HG03060 (cell line): Measurements from ENCODE around the gene ZBTB38.

Source experiments
- ATAC-seq: cut with Tn5 transposase; IDR thresholded peaks from one replicate; pipeline ENCODE4 v1.9.1; 2021; ENCODE audit warnings: low read depth, moderate number of reproducible peaks; ENCODE audit not compliant: unreplicated experiment

Gene ZBTB38

DNA sequence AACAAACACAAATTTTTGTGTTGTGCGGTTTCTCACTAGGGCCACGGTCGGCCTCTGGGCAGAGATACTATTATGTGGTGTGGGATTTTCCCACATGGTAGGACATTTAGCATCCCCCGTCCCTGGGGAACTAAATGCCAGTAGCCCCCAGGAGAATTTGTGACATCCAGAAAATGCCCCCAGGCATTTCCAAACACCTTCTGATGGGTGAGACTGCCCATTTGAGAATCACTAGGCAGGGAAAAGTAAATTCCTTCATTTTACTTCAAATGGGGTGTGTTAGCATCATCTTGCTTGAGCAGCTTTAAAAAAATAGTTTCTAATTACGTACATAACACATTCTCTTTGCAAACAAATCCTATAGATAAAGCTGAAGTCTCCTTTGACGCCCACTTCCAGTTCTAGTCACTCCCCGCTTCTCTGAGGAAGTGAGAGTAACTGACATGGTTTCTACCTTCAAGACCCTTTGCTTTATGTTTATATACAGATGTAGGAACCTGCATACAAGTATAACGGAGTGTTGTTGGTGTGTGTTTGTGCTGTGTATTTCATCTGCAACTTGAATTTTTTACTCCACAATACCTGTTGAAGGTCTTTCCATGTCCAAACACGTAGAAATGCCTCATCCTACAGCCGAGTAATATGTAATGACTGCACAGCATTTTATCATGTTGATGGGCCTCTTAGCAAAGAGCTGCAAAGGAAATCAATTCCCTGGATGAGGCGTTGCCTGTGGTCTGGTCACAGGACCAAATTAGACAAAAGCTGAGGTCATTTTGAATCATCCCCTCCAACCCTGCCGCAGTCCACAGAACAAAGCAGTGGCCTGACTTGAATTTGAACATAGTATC is 31.4 kb upstream of the ZBTB38 start:
- peak; percentile 70 for ATAC-seq

DNA sequence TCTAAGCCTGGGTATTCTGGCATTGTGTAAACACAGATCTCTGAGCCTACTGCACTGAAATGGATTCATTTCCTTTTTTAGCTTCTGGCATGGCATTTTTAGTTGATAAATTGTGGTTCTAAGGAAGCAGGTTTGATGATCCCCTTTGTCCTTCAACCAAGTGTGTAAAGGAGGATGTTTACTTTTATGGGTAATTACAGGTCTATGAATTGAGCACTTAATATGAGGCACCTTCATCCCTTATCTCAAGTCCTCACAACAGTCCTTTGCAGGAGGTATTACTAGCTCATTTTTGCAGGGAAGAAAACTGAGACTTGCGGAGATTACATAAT is 30.8 kb upstream of the ZBTB38 start:
- ATAC-seq: no peak

DNA sequence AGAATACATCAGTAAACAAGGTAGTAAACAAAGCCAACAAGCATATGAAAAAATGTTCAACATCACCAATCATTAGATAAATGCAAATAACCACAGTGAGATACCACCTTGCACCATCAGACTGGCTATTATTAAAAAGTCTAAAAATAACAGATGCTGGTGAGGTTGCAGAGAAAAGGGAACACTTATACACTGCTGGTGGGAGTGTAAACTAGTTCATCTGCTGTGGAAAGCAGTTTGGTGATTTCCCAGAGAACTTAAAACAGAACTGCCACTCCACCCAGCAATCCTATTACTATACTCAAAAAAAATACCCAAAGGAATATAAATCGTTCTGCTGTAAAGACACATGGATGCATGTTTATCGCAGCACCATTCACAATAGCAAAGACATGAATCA is 30.3 kb upstream of the ZBTB38 start:
- ATAC-seq: no peak

DNA sequence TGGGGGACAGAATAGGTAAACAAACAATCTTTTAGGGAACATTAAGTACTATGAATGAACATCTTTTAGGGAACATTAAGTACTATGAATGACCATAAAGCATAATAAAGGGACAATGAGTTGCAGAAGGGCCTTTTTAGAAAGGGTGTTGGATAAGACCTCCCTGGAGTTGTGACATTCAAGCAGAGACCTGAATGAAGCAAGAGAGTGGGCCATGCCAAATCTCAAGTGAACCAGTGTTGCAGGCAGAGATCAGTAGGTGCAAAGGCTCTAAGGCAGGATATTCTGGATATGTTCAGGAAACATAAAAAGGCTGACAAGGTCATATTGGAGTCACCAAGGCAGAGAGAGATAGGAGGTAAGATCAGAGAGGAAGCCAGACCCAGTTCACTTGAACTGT is 29.4 kb upstream of the ZBTB38 start:
- no peak for ATAC-seq

DNA sequence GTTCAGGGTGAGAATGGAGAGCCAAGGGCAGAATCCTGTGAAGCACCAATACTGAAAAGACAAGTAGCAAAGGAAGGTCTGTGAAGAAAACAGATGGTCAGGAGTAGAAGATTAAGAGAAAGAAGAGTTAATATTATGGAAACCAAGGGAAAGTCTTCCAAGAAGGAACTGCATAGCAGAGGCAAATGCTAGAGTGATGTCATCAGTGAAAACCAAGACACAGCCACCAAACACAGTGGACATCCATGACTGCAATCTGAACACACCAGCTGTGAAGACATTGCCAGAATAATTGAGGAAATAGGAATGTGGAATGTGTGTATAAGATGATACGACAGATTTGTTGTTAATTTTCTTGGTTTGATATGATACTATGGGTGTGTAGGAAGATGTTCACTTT is 26.8 kb upstream of the ZBTB38 start:
- no peak for ATAC-seq

DNA sequence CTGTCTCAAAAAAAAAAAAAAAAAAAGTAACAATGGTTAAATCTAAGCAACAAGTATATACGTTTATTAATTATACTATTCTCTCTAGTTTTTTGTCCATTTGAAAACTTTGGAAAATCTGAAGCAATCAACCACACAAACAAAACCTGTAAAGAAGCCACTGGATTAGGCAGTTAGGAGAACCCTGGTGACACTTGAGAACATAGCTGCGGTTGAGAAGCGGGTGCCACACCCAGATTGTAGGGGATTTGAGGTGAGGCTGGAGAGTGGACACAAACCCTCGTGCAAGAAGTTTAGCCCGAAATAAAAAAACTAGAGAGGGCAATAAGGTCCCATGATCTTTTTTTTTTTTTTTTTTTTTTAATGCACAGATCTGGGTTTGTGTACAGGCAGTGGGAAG is 25.9 kb upstream of the ZBTB38 start:
- ATAC-seq: no peak

DNA sequence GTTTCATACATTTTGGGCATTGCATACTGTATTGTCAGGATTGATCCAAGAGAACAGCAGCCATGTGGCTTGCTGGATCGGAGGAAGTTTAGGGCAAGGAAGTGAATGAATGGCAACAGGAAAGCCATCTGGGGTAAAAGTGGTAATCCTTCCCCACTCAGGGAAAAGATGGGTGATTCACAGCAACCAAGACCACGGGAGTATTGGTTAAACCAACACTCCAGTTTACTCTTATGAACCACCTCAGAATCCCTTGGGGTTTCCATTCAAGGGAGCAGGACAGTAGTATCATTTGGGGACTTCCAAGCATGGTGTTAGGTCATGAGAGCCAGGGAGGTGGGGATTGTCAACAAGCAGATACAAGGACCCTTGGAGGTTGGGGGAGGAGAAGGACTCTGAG is 25.2 kb upstream of the ZBTB38 start:
- no peak for ATAC-seq

DNA sequence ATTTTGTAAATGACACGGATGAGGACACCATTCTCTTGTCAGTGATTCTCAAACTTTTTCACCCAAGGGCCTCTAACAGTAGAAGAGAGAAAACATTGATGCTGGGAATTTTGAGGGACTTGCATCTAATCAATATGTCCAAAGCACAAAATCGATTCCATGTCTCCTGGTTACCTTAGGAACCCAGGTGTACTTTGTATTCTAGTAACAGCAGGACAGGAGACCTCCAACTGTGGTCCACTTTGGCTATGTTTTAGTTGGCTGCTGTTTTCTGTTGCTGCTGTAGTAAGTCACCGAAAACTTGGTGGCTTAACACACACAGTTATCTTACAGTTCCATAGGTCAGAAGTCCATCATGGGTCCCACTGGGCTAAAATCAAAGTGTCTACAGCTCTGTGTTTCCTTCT is 24.4 kb upstream of the ZBTB38 start:
- no peak for ATAC-seq

DNA sequence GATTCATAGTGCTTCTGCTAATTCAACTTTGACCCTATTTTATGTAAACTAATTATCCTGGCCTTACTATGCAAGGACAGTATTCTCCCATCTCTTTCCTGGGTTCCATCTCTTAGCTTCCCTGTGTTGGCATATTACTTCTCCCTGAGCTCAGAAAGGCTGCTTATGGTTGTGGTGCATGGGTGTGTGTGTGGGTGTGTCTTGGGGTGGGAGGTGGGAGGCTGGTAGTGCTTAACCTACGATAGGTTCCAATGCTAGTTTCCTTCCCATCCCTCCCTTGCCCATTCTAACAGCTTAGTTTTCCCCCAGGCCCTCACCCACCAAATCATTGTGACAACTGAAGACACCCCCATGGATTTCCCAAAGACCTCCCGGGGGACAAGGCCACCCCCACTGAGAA is 22.8 kb upstream of the ZBTB38 start:
- ATAC-seq: no peak

DNA sequence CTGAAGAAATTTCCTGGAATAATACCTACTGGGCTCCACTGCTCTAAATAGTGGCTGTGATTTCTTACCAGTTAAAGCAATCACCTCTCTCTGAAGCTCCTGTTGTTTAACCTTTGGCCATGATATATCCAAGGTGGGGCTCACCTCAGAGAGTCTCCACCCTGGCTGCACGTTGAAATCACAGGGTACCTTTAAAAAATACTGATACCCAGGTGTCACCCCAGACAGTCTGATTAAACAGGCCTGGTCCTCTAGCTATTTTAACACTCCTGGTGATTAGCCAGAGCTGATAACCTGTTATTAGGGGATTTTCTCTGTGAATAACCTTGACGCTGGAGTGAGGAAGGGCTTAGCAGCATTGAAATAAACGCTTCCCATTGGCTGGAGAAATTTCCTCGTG is 22.3 kb upstream of the ZBTB38 start:
- ATAC-seq: no peak

DNA sequence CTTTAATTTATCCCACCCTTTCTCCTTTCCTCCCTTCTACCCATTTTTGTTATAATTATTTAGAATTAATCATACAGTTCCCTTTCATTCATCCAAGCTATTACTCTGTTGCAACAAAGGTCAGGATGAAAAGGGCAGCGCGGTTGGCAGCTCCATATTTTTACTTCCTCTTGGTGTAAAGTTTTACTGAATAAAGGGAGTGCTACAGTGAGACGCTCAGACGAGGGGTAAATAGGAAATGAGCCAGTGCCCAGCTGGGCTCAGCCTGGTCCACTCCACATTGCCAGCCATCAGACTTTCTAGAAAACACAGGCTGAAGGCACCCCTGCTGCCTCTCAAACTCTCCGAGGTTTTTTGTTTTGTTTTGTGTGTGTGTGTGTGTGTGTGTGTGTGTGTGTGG is 21.9 kb upstream of the ZBTB38 start:
- no peak for ATAC-seq

DNA sequence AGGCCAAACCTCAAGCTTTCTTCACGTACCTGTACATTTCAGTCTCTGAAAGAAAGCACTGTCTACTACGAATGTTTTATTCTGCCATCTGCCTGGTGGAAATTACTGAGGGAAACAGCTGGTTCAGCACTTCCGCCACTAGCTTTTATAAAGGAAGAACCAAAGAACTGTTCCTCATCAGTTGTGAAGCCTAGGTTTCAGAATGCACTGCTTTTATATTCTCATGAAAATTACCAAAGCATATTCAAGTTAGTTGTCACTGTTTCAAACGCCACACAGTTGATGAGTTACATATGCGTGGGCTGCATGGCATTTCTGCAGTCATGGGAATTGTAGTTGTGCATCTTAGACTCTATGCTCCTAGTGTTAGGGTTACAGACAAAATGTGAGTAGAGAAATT is 21.5 kb upstream of the ZBTB38 start:
- ATAC-seq: no peak

DNA sequence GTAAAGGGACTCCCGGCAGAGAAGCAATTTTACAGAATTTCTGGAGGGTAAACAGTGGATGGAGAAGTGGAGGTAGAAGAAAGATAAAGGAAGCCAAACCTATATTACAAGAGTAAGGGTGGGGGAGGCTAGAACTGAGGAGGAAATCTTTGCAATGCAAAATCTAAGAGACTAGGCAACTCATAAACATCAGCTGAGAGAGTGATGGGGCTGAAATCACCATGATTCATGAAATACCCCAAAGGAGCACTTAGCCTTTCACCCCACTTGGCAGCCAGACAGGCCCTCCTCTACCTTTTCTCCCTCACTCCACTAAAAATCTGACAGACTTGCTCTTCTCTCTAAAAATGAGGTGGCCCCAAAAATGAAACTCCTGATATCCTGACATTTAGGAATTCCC is 19.5 kb upstream of the ZBTB38 start:
- ATAC-seq: no peak

DNA sequence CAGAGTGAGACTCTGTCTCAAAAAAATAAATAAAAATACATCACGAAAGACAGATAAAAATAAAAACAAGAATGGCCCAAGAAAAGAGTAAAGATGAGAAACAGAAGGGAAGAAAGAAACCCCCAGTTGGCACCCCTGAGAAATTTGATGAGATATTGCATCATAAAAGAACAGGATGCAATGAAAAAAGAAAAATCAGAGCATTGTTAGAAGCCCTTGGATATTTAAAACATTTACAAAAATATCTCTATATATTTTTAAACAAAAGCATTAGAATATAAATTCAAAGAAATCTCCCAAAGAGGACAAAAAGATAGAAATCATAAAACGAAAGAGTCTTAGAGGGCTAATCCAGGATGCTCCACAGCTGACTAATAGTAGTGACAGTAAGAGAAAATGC is 18.6 kb upstream of the ZBTB38 start:
- ATAC-seq: no peak

DNA sequence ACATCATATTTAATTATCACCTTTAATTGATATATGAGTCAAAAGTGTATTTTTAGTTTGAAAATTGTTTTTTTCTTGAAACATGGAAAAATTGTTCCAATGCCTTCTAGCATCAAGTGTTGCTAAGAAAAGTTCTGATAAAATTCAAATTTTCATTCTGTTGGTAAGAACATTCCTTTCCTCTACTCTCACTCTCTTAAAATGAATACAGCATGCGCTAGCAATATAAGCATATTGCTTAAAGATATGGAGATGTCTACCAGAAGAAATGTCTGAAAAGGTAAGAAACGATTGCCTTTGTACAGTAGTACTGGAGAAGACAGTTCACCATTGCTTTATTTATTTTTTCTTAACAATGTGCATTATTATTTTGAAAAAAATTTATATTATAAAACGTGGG is 17.6 kb upstream of the ZBTB38 start:
- no peak for ATAC-seq

DNA sequence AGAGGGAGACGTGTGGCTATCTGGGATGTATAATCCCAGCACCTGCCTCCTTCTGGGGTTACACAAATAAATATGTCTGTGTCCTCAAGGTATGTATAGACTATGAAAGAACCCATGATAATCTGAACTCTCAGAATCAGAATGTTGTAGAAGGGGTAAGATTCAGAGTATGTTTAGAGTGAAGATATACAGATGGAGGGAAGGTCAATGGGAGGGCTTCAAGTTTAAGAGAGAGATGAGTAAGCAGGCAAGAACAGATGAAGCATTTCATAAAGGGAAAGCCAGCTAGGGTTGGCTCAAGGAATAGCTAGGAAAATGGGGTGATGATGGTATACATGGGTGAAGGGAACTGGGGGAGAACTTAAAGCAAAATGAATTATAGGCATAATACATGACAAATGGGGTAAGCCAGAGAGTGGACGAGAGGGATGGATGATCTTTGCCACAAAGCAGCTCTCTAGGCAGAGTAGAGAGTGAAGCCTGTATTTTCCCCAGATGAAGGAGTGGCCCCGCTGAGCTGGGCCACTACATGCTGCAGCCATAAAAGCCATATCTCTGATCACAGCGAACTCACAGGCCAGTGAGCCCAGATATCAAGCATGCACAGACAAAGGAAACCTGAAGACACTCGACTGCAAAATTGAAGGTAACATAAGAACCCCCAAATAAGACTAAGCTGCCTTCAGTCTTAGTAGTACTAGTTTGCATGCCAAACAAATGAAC is 15.9 kb upstream of the ZBTB38 start:
- ATAC-seq: no peak

DNA sequence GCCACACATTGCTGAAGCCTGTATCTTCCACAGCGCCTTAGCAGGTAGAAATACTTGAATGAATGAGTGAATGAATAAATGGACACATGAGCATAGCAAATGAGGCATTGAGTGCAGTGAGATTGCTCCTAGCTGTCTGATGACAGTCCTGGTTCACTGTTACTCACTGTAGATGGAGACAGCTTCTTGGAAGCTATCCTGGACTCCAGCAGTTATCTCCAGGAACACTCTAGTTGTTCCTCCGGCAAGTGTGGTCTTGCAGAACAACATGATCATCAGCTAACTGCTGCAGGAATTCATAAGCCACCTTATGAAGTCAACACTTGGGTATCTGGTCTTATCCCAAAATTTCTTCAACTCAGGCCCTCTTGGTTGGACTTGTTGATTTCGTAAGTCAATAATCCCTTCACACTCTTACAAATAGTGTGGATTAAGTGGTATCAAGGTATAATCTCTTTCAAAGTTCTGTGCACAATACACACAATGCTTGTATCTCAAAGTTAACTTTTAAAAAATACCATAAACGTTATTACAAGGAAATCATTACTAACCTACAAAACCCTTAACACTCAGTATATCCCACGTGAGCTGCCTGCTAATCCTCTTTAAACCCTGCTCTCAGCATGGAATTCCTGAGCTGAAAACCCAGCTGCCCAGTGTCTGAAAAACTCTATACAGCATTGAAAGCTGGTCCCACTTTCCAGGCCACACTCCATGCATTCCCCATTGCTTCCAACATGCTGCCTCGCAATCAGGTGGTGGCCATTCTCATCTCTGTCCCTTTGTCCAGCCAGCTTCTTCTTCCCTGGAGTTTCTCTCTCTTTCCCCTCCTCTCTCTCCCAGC is 14.4 kb upstream of the ZBTB38 start:
- ATAC-seq: no peak

DNA sequence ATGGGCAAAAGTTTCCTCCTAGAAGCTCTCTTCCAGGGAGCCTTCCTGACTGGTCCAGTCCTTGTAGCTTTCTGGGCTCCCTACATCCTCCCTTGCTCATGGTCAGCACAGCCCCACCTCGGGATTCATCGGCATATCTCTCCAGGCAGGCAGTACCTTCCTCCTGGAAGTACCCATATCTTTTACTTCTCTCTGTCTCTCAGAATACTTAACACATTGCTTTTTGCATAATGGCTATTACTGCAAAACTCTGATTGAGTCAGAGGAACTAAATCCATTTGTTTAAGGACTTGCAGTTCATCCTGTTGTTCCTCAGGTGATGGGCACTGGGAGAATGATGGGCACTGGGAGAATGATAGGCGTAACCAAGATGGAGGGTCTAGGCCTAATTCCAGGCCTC is 13.8 kb upstream of the ZBTB38 start:
- no peak for ATAC-seq

DNA sequence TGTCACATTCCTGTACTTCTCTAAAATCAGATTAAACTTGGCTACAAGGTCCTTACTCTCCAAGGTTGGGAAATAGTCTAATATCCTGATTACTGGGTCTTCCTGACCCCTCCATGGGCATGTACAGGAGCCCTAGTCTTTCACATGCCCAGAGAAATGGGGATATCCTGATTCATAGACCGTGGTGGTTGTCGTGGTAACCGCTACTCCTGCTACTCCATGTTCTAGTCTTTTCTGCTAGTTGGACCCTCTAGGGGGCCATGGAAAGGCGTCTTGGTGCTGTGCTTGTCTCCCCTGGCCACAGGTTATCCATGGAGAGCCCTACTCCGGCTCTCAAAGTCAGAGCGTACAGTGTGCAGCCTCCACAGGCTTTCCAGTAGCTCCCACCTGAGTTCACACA is 13.1 kb upstream of the ZBTB38 start:
- ATAC-seq: no peak

DNA sequence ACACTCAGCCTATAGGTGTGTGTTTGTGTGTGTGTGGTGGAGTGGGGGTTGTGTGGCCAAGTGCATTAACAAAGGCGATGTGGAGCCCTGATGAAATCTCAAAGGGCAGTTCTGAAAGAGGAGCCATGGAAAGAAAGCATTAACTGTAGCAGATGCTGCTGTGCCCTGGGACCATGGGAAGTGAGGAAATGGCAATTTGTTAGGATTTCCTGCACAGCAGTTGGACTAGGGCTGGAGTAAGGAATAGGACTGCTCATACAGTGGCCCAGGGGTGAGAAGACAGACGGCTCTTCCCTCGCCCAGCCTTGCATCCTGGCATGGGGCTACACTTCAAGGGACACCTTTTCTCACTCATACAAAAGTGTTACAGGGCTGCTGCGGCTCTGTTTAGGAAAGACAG is 12.3 kb upstream of the ZBTB38 start:
- no peak for ATAC-seq

DNA sequence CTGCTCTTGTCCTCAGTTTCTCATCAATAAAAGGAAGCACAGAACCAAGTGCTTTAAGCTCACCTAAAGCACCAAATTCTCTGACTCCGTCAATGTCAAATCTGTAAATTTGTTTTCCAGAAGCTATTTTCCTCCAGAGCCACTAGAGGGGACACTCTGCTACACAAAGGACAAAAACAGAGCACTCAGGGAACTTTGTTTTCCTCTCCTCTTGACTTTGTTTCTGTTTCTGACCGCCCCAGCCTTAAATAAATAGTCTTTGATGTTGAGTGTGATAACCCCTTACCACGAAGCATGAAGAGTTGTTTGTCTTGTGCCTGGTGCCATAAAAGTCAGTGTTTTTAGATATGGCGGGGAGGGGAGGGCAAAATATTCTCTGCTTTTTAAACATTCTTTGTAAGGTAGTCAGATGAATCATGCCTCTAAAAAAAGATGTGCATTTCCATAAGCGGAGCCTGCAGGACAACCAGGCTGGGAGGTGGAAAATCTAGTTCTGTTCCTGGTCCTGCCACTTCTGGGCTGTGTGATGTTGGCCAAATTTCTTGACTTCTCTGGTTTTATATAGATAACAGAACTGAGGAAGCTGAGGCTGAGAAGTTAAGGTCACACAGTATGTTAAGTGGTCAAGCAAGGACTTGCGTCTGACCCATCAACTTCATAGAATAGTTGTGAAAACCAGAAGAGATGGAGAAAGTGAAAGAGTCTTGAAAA is 7.3 kb upstream of the ZBTB38 start:
- no peak for ATAC-seq
